ENCODE measurements around the gene ZNF664. TPM values are rescaled to one million over a fixed set of nuclear protein-coding genes. Genes with fewer than 3 reads are reported as not detected.
"Not testable (repeated sequence)": the region's sequence is repeated elsewhere in the genome, so short reads cannot be mapped to it uniquely, and the experiment has no call there.

The ZNF664 gene
- total RNA-seq, 4 donors from 2014 or later, result 120 to 187 (median 138) TPM

DNA sequence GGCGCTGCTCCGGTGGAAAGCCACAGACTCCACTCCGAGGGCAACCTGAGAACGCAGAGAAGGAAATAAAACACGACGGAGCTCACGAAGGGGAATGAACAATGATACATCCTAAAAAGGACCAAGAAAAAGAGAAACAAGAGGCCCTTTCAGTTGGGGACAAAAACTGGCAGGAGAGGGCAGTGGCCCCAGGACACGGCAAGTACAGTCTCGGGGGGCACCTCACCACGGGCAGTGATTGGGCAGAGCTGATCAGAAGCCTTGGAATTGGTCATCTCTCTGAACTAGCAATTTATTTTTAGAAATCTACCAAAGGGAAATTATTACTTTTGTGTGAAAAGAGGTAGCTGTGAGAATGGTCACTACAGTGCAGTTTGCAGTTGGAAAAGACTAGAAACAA, 28.3 kb upstream of the ZNF664 start:
- 93 to 94% methylated on average over 10 of the region's 10 CpGs for WGBS, 2 donors
- H3K4me3 ChIP-seq (replicated peaks in 1 of 3), result no peak overlapping the region
- intact Hi-C loops (cut with DNase I), result no loop called here
- no peak overlapping the region for H3K27ac ChIP-seq
- no peak for DNase-seq
- no peaks in the 10 kb centered on the region for H3K27me3 ChIP-seq
- H3K4me1 ChIP-seq, result peaks cover 9 to 28% of the 10 kb centered on the region in 2 donors
- TF ChIP-seq POLR2A (IDR thresholded peaks at IDR 0.05), result no peak
- TF ChIP-seq, protein P1, sequence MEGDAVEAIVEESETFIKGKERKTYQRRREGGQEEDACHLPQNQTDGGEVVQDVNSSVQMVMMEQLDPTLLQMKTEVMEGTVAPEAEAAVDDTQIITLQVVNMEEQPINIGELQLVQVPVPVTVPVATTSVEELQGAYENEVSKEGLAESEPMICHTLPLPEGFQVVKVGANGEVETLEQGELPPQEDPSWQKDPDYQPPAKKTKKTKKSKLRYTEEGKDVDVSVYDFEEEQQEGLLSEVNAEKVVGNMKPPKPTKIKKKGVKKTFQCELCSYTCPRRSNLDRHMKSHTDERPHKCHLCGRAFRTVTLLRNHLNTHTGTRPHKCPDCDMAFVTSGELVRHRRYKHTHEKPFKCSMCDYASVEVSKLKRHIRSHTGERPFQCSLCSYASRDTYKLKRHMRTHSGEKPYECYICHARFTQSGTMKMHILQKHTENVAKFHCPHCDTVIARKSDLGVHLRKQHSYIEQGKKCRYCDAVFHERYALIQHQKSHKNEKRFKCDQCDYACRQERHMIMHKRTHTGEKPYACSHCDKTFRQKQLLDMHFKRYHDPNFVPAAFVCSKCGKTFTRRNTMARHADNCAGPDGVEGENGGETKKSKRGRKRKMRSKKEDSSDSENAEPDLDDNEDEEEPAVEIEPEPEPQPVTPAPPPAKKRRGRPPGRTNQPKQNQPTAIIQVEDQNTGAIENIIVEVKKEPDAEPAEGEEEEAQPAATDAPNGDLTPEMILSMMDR (IDR thresholded peaks at IDR 0.05), result no peak
- H3K36me3 ChIP-seq, result peaks cover 15 to 18% of the 10 kb centered on the region in 2 donors
- H3K9me3 ChIP-seq, result no peaks in the 10 kb centered on the region

DNA sequence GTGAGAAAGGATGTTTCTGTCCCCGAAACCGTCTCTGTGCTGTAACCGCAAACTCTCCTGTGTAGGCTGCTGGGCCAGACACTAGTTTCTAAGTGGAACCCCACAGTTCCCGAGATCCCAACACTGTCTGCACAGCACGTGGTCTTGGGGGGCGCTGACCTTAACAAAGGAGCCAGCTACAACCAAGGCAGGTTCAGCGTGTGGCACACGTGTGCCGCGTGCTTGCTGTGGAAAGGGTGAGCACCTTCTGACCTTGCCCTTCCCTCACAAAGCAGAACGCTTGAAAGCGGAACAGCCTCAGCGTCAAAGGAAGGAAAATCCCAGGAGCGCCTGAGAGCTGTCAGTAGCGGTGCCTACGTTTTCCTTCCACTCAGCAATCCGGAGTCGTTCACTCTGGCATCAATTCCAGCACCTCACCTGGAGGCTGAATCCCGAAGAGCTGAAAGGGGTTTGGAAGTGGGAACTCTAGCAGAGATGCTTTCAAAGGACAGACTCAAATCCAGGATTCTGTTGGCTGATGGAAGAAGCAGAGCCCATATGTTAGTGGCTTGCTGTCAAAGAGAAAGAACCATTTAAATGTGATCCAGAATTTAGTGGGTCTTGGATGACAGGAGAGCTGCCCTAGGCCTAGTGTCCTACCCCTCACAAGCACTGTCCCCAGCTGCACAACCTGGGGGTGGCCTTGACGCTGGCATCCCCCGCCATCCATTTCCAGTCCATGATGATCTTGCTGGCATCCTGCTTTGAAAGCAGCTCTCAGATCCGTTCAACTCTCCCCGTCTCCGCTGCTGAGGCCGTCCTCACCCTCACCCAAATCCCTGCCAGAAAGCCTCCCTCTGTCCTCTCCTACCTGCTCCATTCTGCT, 27.5 kb upstream of the ZNF664 start:
- TF ChIP-seq POLR2A (IDR thresholded peaks at IDR 0.05), result no peak
- TF ChIP-seq, protein P1 (IDR thresholded peaks at IDR 0.05), result no peak
- WGBS, 2 donors, result 82 to 87% methylated on average over 25 of the region's 25 CpGs
- Histone ChIP-seq H3K9me3 (no peaks in the 10 kb centered on the region), H3K27ac (peak overlapping the region; percentile 80 to 88 (median 82)), H3K36me3 (peaks cover 10 to 14% of the 10 kb centered on the region in 2 donors), H3K27me3 (no peaks in the 10 kb centered on the region), H3K4me1 (peaks cover 9 to 28% of the 10 kb centered on the region in 2 donors), H3K4me3 (replicated peaks in 1 of 3) (no peak overlapping the region)
- no peak for DNase-seq
- intact Hi-C loops (cut with DNase I), result no loop called here

DNA sequence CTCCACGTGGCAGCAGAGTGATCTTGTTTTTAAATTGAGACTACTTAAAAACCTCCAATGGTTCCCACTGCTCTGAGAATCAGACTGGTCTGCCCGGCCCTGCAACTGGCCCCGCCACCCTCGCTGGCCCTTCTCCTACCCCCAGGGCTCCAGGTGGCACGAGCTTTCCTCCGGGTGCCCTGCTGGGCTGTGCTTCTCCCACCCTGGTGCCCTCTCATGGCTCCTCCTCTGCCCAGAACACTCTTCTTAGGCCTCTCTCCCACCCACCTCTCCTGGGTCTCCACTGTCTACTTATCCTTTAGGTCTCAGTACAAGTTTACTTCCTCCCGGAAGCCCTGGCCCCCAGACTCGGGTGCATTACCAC, 26.9 kb upstream of the ZNF664 start:
- intact Hi-C loops (cut with DNase I), result no loop called here
- H3K9me3 ChIP-seq, result no peaks in the 10 kb centered on the region
- H3K27ac ChIP-seq, result peak overlapping the region; percentile 80 to 88 (median 82)
- no peak overlapping the region for H3K4me3 ChIP-seq (replicated peaks in 1 of 3)
- WGBS, 2 donors, result 35 to 51% methylated on average over 8 of the region's 8 CpGs
- peak; percentile 63 to 71 for DNase-seq
- peaks cover 9 to 28% of the 10 kb centered on the region in 2 donors for H3K4me1 ChIP-seq
- H3K36me3 ChIP-seq, result peaks cover 10 to 14% of the 10 kb centered on the region in 2 donors
- TF ChIP-seq, protein P1 (IDR thresholded peaks at IDR 0.05), result no peak
- no peak for TF ChIP-seq POLR2A (IDR thresholded peaks at IDR 0.05)
- no peaks in the 10 kb centered on the region for H3K27me3 ChIP-seq

- WGBS, 2 donors, result 68 to 85% methylated on average over 11 to 23 of the region's 35 CpGs
Measured at GRCh38 chr12:123946516-123947505, 26.2 kb upstream of the ZNF664 start.

DNA sequence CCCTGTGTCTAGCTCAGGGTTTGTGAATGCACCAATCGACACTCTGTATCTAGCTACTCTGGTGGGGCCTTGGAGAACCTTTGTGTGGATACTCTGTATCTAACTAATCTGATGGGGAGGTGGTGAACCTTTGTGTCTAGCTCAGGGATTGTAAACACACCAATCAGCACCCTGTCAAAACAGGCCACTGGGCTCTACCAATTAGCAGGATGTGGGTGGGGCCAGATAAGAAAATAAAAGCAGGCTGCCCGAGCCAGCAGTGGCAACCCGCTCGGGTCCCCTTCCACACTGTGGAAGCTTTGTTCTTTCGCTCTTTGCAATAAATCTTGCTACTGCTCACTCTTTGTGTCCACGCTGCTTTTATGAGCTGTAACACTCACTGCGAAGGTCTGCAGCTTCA, 25.5 kb upstream of the ZNF664 start:
- intact Hi-C loops (cut with DNase I); H3K4me3 ChIP-seq (replicated peaks in 1 of 3); H3K27me3 ChIP-seq; H3K9me3 ChIP-seq; H3K36me3 ChIP-seq; H3K27ac ChIP-seq; DNase-seq: not testable (repeated sequence)
- peaks cover 9 to 28% of the 10 kb centered on the region in 2 donors for H3K4me1 ChIP-seq
- WGBS, 2 donors, result 93 to 94% methylated on average over 6 to 7 of the region's 7 CpGs

More at GRCh38 chr12:123946516-123947505, 26.2 kb upstream of the ZNF664 start:
- H3K27ac ChIP-seq, result peak overlapping the region; percentile 80 to 88 (median 82)
- H3K4me1 ChIP-seq, result peaks cover 9 to 28% of the 10 kb centered on the region in 2 donors
- H3K9me3 ChIP-seq; H3K36me3 ChIP-seq; H3K4me3 ChIP-seq (replicated peaks in 1 of 3); H3K27me3 ChIP-seq; intact Hi-C loops (cut with DNase I): not testable (repeated sequence)
- DNase-seq, result peak; percentile 86 to 87

Data from thyroid gland (tissue), 4 donors.